Umbilical cord (tissue), 2 donors: ENCODE results near the gene TDP1. TPM values are rescaled to one million over a fixed set of nuclear protein-coding genes. Genes with fewer than 3 reads are reported as not detected.
"Not testable (repeated sequence)": the region's sequence is repeated elsewhere in the genome, so short reads cannot be mapped to it uniquely, and the experiment has no call there.

Experiments
- DNase-seq: peaks from one replicate; pipeline ENCODE4 v3.0.0-alpha.2; 2015; ENCODE audit warnings: low spot score
- total RNA-seq: library from RNA; depleted of rRNA; stranded (reverse); fragments of >200 nt; gene quantifications from one replicate; pipeline ENCODE4 v1.2.3, GENCODE V29; 2014; ENCODE audit warnings: low replicate concordance; ENCODE audit not compliant: insufficient read depth

Gene TDP1
- total RNA-seq, 1 donor from 2014 or later, result 24.1 TPM

- no peak for DNase-seq
These were observed 34.5 kb downstream of the TDP1 start for GRCh38 chr14:89990218-89990617.

- DNase-seq, result no peak
These were observed 35.0 kb downstream of the TDP1 start for GRCh38 chr14:89990623-89991275.

GRCh38 chr14:89992273-89992672 lies 36.5 kb downstream of the TDP1 start:
- DNase-seq, result no peak

- no peak for DNase-seq
These were observed 41.2 kb downstream of the TDP1 start for GRCh38 chr14:89996963-89997362.

- DNase-seq, result no peak
These were observed 45.2 kb downstream of the TDP1 start for GRCh38 chr14:90000935-90001334.

GRCh38 chr14:90003526-90004307 lies 48.0 kb downstream of the TDP1 start:
- DNase-seq, result no peak

- no peak for DNase-seq
These were observed 49.7 kb downstream of the TDP1 start for GRCh38 chr14:90005441-90005840.

- DNase-seq, result no peak
These were observed 50.3 kb downstream of the TDP1 start for GRCh38 chr14:90005939-90006530.

GRCh38 chr14:90017371-90017770 lies 61.6 kb downstream of the TDP1 start:
- DNase-seq, result no peak

GRCh38 chr14:90019824-90020523 lies 64.2 kb downstream of the TDP1 start:
- DNase-seq, result no peak

GRCh38 chr14:90023176-90023896 lies 67.6 kb downstream of the TDP1 start:
- no peak for DNase-seq

- DNase-seq, result no peak
These were observed 69.2 kb downstream of the TDP1 start for GRCh38 chr14:90024910-90025309.

GRCh38 chr14:90026608-90027007 lies 70.9 kb downstream of the TDP1 start:
- not testable (repeated sequence) for DNase-seq

- DNase-seq, result no peak
These were observed 72.1 kb downstream of the TDP1 start for GRCh38 chr14:90027842-90028241.

- DNase-seq, result no peak
These were observed 78.4 kb downstream of the TDP1 start for GRCh38 chr14:90034156-90034555.

GRCh38 chr14:90034835-90035525 lies 79.3 kb downstream of the TDP1 start:
- no peak for DNase-seq

- no peak for DNase-seq
These were observed 83.7 kb downstream of the TDP1 start for GRCh38 chr14:90039253-90040010.

- DNase-seq, result no peak
These were observed 84.7 kb downstream of the TDP1 start for GRCh38 chr14:90040411-90040810.

GRCh38 chr14:90042496-90043252 lies 86.9 kb downstream of the TDP1 start:
- DNase-seq, result no peak
